Esophagus squamous epithelium (tissue), 5 donors: ENCODE data around the gene SORL1. TPM values are rescaled to one million over a fixed set of nuclear protein-coding genes. Genes with fewer than 3 reads are reported as not detected.

ENCODE experiments used
- DNase-seq: peaks from one replicate; lab custom pipeline; 2025; lab: John Stamatoyannopoulos, UW
- H3K27ac ChIP-seq, 4 donors: fragments of 200-600 bp; sonication (generic); one replicate each; pipeline ENCODE4 v1.5.1; 2016 to 2019; ENCODE audit warnings: mild to moderate bottlenecking in 1 of 4
- H3K27me3 ChIP-seq, 4 donors: fragments of 200-600 bp; sonication (generic); 1 replicate in 3 of 4; 2 replicates in 1 of 4; pipeline versions ENCODE4 v1.5.1 to v1.6.0; 2017 to 2021; ENCODE audit warnings: antibody characterized with exemption in 1 of 4
- H3K36me3 ChIP-seq, 3 donors: fragments of 200-600 bp; sonication (generic); one replicate each; pipeline ENCODE4 v1.5.1; 2016 to 2019
- H3K4me1 ChIP-seq, 3 donors: fragments of 200-600 bp; sonication (generic); one replicate each; pipeline ENCODE4 v1.5.1; 2017 to 2019
- H3K4me3 ChIP-seq, 4 donors: fragments of 200-600 bp; sonication (generic); 1 replicate in 3 of 4; 2 replicates in 1 of 4; pipeline ENCODE4 v1.5.1; 2016 to 2019; ENCODE audit warnings: mild to moderate bottlenecking in 2 of 4, moderate library complexity in 1 of 4
- H3K9me3 ChIP-seq, 3 donors: fragments of 200-600 bp; sonication (generic); one replicate each; pipeline ENCODE4 v1.5.1; 2016 to 2019
- POLR2A ChIP-seq, 4 donors: fragments of 450-650 bp; IDR thresholded peaks; one replicate each; pipeline ENCODE4 v1.6.1; 2017; ENCODE audit warnings: antibody characterized with exemption in 4 of 4, mild to moderate bottlenecking in 4 of 4, moderate library complexity in 3 of 4
- WGBS, 2 donors: methylation state at CpG; one replicate each; pipeline ENCODE4 v1.1.5; 2018; 5-methylcytosine and 5-hydroxymethylcytosine counted together
- intact Hi-C: fragments of 100-400 bp; cut with DNase I; formaldehyde crosslinking; loops from one replicate; pipeline ENCODE4 v1.15.0; 2022
- total RNA-seq, 4 donors: library from RNA; depleted of rRNA; stranded (reverse); fragments of >200 nt; gene quantifications; one replicate each; pipeline ENCODE4 v1.1.0, GENCODE V29; 2016
- TF ChIP-seq, protein P1 (sequence below), 6 experiments: fragments of 450-650 bp in 4 of 6; fragments of 200-600 bp in 2 of 6; sonication (generic) in 2 of 6; IDR thresholded peaks; one replicate each; pipeline ENCODE4 v1.5.1; 2016 to 2019; ENCODE audit warnings: antibody characterized with exemption in 6 of 6, mild to moderate bottlenecking in 4 of 6, moderate library complexity in 4 of 6
- donor health status: DM: yes; HTN: yes; CAD: no.

Gene SORL1
- total RNA-seq, 4 donors from 2014 or later, result 6.8 to 19.9 (median 16.3) TPM

GRCh38 chr11:121452609-121453150 is 566 bp downstream of the SORL1 start, which contains the start of gene SORL1-AS1:
Gene SORL1-AS1, minus strand, starts transcription at chr11:121452967.
- Histone ChIP-seq H3K27ac (peak within 1 kb of the TSS; percentile 58 to 80 (median 62)), H3K4me1 (peaks cover 9 to 77% (median 12%) of the 10 kb centered on the region in 3 donors), H3K9me3 (no peaks in the 10 kb centered on the region), H3K4me3 (peak within 1 kb of the TSS; percentile 65 to 90 (median 84)), H3K36me3 (no peaks in the 10 kb centered on the region), H3K27me3 (peaks cover 0 to 15% (median 0%) of the 10 kb centered on the region in 4 donors)
- 1 to 2% methylated on average over 20 to 21 of the region's 21 CpGs for WGBS, 2 donors
- DNase-seq, result no peak
- intact Hi-C loops, result loop anchor here (10.0 kb wide), 2 partner anchors 128 to 142 kb away; no protein-coding TSS in a partner anchor
- TF ChIP-seq, protein P1, sequence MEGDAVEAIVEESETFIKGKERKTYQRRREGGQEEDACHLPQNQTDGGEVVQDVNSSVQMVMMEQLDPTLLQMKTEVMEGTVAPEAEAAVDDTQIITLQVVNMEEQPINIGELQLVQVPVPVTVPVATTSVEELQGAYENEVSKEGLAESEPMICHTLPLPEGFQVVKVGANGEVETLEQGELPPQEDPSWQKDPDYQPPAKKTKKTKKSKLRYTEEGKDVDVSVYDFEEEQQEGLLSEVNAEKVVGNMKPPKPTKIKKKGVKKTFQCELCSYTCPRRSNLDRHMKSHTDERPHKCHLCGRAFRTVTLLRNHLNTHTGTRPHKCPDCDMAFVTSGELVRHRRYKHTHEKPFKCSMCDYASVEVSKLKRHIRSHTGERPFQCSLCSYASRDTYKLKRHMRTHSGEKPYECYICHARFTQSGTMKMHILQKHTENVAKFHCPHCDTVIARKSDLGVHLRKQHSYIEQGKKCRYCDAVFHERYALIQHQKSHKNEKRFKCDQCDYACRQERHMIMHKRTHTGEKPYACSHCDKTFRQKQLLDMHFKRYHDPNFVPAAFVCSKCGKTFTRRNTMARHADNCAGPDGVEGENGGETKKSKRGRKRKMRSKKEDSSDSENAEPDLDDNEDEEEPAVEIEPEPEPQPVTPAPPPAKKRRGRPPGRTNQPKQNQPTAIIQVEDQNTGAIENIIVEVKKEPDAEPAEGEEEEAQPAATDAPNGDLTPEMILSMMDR (IDR thresholded peaks at IDR 0.05), result no peak
- TF ChIP-seq POLR2A (IDR thresholded peaks at IDR 0.05), result no peak

DNA sequence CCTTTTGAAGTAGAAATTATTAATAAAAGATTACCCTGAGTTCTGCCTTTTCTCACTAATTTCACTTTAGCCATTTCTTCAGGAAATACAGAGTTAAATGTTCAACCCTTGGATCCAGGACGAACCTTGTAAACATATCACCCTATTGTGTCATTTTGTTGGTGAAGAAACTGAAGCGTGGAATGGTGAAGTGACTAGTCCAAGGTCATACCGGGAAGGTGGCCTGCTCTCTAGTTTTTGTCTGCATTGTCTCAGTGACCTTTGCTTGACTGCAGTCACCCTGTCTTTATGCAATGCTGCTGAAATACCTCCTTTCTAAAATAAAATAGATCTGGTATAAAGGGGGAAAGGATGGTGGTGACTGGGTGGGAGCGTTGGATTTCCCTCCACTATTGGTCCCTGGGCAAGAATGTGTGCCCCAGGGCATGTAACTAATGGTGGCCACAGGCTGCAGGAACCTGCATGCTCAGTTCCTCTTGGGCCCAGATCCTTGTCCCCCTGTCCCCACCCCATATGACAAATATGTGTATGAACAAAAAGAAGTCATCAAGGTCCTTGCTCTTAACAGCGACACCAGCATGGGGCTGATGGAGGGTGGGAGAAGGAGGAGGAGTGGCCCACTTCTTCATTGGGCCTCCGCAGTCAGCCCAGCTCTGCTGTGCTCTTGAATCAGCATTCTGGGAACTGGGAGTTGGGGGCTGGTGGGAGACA is 1.6 kb downstream of the SORL1 start:
- H3K27ac ChIP-seq, result no peak overlapping the region
- H3K9me3 ChIP-seq, result no peaks in the 10 kb centered on the region
- H3K36me3 ChIP-seq, result no peaks in the 10 kb centered on the region
- intact Hi-C loops, result loop anchor here (10.0 kb wide), 2 partner anchors 129 to 141 kb away; no protein-coding TSS in a partner anchor
- H3K4me1 ChIP-seq, result peaks cover 9 to 66% (median 12%) of the 10 kb centered on the region in 3 donors
- no peak for TF ChIP-seq POLR2A (IDR thresholded peaks at IDR 0.05)
- TF ChIP-seq, protein P1 (IDR thresholded peaks at IDR 0.05), result no peak
- DNase-seq, result no peak
- 59 to 63% methylated on average over 5 to 6 of the region's 6 CpGs for WGBS, 2 donors
- peaks cover 0 to 15% (median 0%) of the 10 kb centered on the region in 4 donors for H3K27me3 ChIP-seq
- H3K4me3 ChIP-seq, result peak overlapping the region in 2 of 4 donors; percentile 87 to 90

GRCh38 chr11:121455115-121455514 is 3.0 kb downstream of the SORL1 start:
- intact Hi-C loops, result loop anchor here (10.0 kb wide), 2 partner anchors 130 to 140 kb away; no protein-coding TSS in a partner anchor
- Histone ChIP-seq H3K27ac (no peak overlapping the region), H3K4me1 (peaks cover 9 to 53% (median 12%) of the 10 kb centered on the region in 3 donors), H3K27me3 (peaks cover 0 to 15% (median 0%) of the 10 kb centered on the region in 4 donors), H3K36me3 (no peaks in the 10 kb centered on the region), H3K4me3 (no peak overlapping the region), H3K9me3 (no peaks in the 10 kb centered on the region)
- WGBS, 2 donors, result 82 to 86% methylated on average over 2 to 3 of the region's 3 CpGs
- no peak for DNase-seq
- TF ChIP-seq POLR2A (IDR thresholded peaks at IDR 0.05), result no peak
- TF ChIP-seq, protein P1 (IDR thresholded peaks at IDR 0.05), result no peak

DNA sequence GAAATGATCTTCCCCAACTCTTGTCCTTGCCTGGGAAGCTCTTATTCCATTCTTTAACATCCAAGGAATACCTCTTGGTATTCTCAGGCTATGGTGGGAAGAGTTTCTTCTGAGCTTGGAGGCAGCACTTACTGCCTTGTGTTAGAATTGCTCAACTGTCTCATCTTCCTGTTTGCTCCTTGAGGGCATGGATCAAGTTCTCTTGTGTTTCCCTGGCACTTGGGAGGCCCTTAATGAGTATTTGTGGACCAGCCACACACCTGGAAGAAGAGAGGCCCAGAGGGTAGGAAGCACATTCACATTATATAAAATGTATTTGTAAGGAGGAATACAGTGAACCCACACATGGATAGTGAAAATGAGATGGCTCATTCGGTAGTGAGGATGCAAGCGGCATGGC is 4.0 kb downstream of the SORL1 start:
- H3K27ac ChIP-seq, result no peak overlapping the region
- H3K36me3 ChIP-seq, result no peaks in the 10 kb centered on the region
- peaks cover 2 to 42% (median 11%) of the 10 kb centered on the region in 3 donors for H3K4me1 ChIP-seq
- TF ChIP-seq, protein P1 (IDR thresholded peaks at IDR 0.05), result no peak
- no peak for TF ChIP-seq POLR2A (IDR thresholded peaks at IDR 0.05)
- H3K27me3 ChIP-seq, result peaks cover 0 to 8% (median 0%) of the 10 kb centered on the region in 4 donors
- no peak overlapping the region for H3K4me3 ChIP-seq
- DNase-seq, result no peak
- 73 to 96% methylated on average over 2 of the region's 2 CpGs for WGBS, 2 donors
- no peaks in the 10 kb centered on the region for H3K9me3 ChIP-seq
- intact Hi-C loops, result loop anchor here (10.0 kb wide), 2 partner anchors 131 to 139 kb away; no protein-coding TSS in a partner anchor
